ENCODE results near the gene CRADD. TPM values are rescaled to one million over a fixed set of nuclear protein-coding genes. Genes with fewer than 3 reads are reported as not detected.
"Not testable (repeated sequence)": the region's sequence is repeated elsewhere in the genome, so short reads cannot be mapped to it uniquely, and the experiment has no call there.

Gene CRADD
- total and polyA plus RNA-seq, 10 donors = 5.5 to 58.7 (median 18.8) TPM

DNA sequence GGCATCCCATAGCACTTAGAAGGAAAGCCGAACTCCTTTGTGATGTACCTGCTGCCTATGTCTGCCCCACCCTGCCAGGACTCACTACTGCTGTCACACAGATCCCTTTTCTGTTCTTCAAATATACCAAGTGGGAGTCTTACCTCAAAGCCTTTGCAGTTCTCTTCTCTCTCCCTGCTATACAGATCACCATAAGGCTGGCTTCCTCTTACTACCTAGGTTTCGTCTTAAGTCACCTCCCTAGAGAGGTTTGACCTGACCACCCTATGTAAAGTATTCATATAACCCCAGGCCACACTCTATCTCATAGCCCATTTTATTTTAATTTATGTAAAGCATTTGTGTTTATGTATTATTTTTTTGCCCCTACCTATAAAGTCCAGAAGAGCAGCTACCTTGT is 117.6 kb downstream of the CRADD start:
- no peak overlapping the region for H3K27ac ChIP-seq
- intact Hi-C loops (cut with DNase I; ENCODE audit: low total_unique reads) = no loop called here

DNA sequence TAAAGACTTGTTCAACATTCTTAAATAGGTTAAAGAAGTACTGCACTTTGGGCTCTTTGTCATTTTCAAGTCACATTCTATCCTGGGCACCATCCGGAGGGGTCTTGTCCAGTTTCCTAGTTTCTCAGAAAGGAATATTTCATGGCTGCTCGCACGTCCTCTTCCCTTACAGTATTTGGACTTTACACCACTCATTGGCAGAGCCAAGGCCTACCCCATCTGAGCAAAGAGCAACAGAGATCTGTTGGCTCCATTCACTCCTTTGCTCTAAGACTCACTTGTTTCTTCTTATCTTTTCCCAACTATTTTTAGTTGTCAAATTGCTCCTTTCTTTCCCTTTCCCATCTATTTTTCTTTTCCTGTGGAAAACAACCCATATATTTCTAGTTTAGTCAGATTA is 118.2 kb downstream of the CRADD start:
- intact Hi-C loops (cut with DNase I; ENCODE audit: low total_unique reads) = no loop called here
- Histone ChIP-seq H3K4me3 (no peak overlapping the region), H3K36me3 (no peaks in the 10 kb centered on the region), H3K27me3 (replicated peaks in 1 of 7) (no peaks in the 10 kb centered on the region), H3K4me1 (no peaks in the 10 kb centered on the region), H3K9me3 (no peaks in the 10 kb centered on the region), H3K27ac (no peak overlapping the region)
- no peak for TF ChIP-seq POLR2AphosphoS5 (IDR thresholded peaks at IDR 0.05)
- TF ChIP-seq POLR2A (IDR thresholded peaks at IDR 0.05) = no peak
- TF ChIP-seq, protein P1, sequence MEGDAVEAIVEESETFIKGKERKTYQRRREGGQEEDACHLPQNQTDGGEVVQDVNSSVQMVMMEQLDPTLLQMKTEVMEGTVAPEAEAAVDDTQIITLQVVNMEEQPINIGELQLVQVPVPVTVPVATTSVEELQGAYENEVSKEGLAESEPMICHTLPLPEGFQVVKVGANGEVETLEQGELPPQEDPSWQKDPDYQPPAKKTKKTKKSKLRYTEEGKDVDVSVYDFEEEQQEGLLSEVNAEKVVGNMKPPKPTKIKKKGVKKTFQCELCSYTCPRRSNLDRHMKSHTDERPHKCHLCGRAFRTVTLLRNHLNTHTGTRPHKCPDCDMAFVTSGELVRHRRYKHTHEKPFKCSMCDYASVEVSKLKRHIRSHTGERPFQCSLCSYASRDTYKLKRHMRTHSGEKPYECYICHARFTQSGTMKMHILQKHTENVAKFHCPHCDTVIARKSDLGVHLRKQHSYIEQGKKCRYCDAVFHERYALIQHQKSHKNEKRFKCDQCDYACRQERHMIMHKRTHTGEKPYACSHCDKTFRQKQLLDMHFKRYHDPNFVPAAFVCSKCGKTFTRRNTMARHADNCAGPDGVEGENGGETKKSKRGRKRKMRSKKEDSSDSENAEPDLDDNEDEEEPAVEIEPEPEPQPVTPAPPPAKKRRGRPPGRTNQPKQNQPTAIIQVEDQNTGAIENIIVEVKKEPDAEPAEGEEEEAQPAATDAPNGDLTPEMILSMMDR (IDR thresholded peaks at IDR 0.05 in 8 of 11, conservative IDR thresholded peaks at IDR 0.05 in 3 of 11) = no peak
- 96 to 97% (median 96%) methylated on average over 3 of the region's 3 CpGs for WGBS, 5 donors
- no peak for DNase-seq

More for the DNA sequence above, 117.6 kb downstream of the CRADD start:
- Histone ChIP-seq H3K4me1 (no peaks in the 10 kb centered on the region), H3K9me3 (no peaks in the 10 kb centered on the region), H3K36me3 (no peaks in the 10 kb centered on the region), H3K27me3 (replicated peaks in 1 of 7) (no peaks in the 10 kb centered on the region), H3K4me3 (no peak overlapping the region)
- TF ChIP-seq POLR2A (IDR thresholded peaks at IDR 0.05) (no peak), POLR2AphosphoS5 (IDR thresholded peaks at IDR 0.05) (no peak)
- TF ChIP-seq, protein P1 (IDR thresholded peaks at IDR 0.05 in 8 of 11, conservative IDR thresholded peaks at IDR 0.05 in 3 of 11) = no peak
- DNase-seq = no peak
- WGBS, 5 donors = 86 to 93% (median 88%) methylated on average over 2 of the region's 2 CpGs

DNA sequence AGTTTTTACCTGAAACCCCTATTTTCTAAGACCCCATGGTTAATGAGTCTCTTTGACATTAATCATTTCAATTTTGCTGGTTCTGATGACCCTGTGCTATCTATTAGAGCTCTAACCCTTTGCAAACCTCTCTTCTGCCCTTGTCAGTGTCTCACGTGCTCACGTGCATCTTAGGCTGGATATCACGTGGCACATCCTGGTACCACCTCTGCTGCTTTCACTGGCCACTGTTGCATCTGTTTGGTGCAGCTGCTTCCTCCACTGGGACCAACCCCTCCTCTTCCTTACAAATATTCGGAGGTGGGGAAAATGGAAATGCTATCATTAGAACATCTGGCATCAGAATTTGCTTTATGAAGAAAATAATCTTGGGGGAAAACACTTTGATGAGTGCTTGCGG is 119.6 kb downstream of the CRADD start:
- no peak overlapping the region for H3K4me3 ChIP-seq
- no peaks in the 10 kb centered on the region for H3K36me3 ChIP-seq

DNA sequence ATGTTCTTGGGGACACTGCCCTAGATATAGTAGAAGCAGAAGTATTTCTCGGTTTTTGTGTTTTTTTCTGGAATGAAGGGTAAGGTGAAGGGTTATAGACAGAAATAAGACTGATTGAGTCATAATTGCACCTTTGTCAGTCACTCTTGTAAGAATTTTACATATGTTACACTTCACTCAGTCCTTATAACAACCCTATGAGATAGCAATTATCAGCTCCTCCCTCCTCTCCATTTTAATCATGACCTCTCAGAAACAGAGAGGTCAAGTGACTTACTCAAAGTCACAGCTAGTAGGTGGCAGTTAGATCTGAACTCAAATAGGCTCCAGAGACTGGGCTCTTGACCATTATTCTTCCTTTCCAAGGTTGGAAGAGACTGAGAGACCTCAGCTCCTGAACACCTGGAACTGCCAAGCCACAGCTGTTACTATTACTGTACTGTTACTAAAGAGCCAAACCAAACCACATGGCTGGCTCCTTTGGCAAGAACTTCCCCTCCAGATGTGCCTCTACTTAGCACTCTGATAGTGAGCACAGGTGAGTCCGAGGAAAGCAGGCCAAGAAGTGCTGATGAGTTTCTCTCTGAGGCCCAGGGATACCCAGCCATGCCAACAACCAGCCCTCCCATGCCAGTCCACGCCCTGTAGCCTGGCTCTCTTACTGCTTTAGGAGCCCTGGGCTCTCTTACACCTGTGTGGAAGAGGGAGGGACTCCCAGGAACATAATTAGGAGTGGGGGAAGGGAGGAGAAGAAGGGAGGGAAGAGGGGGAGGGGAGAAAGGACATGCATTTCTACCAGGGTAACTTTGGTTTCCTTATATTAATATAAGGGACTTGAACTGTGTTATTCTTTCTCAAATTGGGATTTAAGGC is 121.3 kb downstream of the CRADD start:
- no peak overlapping the region for H3K27ac ChIP-seq
- TF ChIP-seq POLR2A (IDR thresholded peaks at IDR 0.05) = no peak
- TF ChIP-seq, protein P1 (IDR thresholded peaks at IDR 0.05 in 8 of 11, conservative IDR thresholded peaks at IDR 0.05 in 3 of 11) = no peak
- 68 to 86% (median 77%) methylated on average over 3 of the region's 3 CpGs for WGBS, 5 donors

More for the DNA sequence above, 119.6 kb downstream of the CRADD start:
- H3K4me1 ChIP-seq = no peaks in the 10 kb centered on the region
- intact Hi-C loops (cut with DNase I; ENCODE audit: low total_unique reads) = no loop called here
- no peaks in the 10 kb centered on the region for H3K27me3 ChIP-seq (replicated peaks in 1 of 7)
- H3K9me3 ChIP-seq = no peaks in the 10 kb centered on the region
- no peak for DNase-seq
- H3K27ac ChIP-seq = no peak overlapping the region
- TF ChIP-seq POLR2A (IDR thresholded peaks at IDR 0.05) (no peak), POLR2AphosphoS5 (IDR thresholded peaks at IDR 0.05) (no peak)
- TF ChIP-seq, protein P1 (IDR thresholded peaks at IDR 0.05 in 8 of 11, conservative IDR thresholded peaks at IDR 0.05 in 3 of 11) = no peak
- 53 to 55% (median 53%) methylated on average over 5 of the region's 5 CpGs for WGBS, 5 donors

DNA sequence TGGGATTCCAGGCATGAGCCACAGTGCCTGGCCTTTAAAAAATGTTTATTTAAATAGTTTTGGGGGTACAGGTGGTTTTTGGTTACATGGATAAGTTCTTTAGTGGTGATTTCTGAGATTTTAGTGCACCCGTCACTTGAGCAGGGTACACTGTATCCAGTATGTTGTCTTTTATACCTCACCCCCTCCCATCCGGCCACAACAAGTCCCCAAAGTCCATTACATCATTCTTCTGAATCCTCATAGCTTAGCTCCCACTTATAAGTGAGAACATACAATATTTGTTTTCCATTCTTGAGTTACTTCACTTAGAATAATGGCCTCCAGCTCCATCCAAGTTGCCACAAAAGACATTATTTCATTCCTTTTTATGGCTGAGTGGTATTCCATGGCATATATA is 124.5 kb downstream of the CRADD start:
- H3K27me3 ChIP-seq (replicated peaks in 1 of 7); H3K4me1 ChIP-seq; DNase-seq; H3K4me3 ChIP-seq; H3K27ac ChIP-seq; intact Hi-C loops (cut with DNase I; ENCODE audit: low total_unique reads); H3K36me3 ChIP-seq; H3K9me3 ChIP-seq: not testable (repeated sequence)
- WGBS, 5 donors = 88 to 98% (median 94%) methylated on average over 2 of the region's 2 CpGs

More for the DNA sequence above, 121.3 kb downstream of the CRADD start:
- no peak for DNase-seq
- Histone ChIP-seq H3K36me3 (no peaks in the 10 kb centered on the region), H3K9me3 (no peaks in the 10 kb centered on the region), H3K27me3 (replicated peaks in 1 of 7) (no peaks in the 10 kb centered on the region), H3K4me1 (peaks cover 0 to 9% (median 0%) of the 10 kb centered on the region in 6 donors), H3K4me3 (no peak overlapping the region)
- intact Hi-C loops (cut with DNase I; ENCODE audit: low total_unique reads) = no loop called here
